ENCODE measurements around the gene TNFRSF25.

DNA sequence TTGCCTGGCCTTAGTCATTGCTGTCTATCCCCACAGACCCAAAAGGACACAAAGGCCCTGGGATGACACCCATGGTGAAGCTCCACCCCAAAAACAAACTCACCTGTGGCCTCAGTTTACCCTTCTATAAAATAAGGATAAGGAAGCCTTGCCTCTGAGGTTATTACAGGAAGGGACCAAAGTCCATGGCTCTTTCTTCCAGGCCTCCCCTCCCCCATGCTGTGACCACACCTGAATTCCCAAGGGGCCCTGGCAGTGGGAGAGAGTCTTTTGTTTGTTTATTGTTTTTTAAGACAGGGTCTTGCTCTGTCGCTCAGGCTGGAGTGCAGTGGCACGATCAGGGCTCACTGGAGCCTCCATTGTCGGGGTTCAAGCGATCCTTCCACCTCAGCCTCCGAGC, 10.5 kb upstream of the TNFRSF25 start:
- TF ChIP-seq GATA2 (IDR thresholded peaks at IDR 0.05; ENCODE audit: low read depth, low read length) (no peak), GATA3 (IDR thresholded peaks at IDR 0.05; ENCODE audit: low read depth, low read length) (no peak)
